Occipital lobe (tissue), 2 donors: Measurements from ENCODE around the gene GID4. TPM values are rescaled to one million over a fixed set of nuclear protein-coding genes. Genes with fewer than 3 reads are reported as not detected.

Experiments
- DNase-seq: peaks from one replicate; lab custom pipeline; 2025; lab: John Stamatoyannopoulos, UW
- total RNA-seq: library from RNA; depleted of rRNA; stranded (reverse); fragments of >200 nt; gene quantifications from one replicate; pipeline ENCODE4 v1.2.3, GENCODE V29; 2014

Gene GID4
- total RNA-seq, 1 donor from 2014 or later: 9.0 TPM

- DNase-seq: no peak
These were observed 61.4 kb downstream of the GID4 start for GRCh38 chr17:18100616-18101015.

GRCh38 chr17:18101828-18102227, 62.6 kb downstream of the GID4 start:
- DNase-seq: no peak

GRCh38 chr17:18102640-18103039, 63.4 kb downstream of the GID4 start:
- DNase-seq: no peak

GRCh38 chr17:18105027-18105426, 65.8 kb downstream of the GID4 start:
- DNase-seq: no peak

- no peak for DNase-seq
These were observed 66.4 kb downstream of the GID4 start for GRCh38 chr17:18105595-18105994.

- no peak for DNase-seq
These were observed 67.0 kb downstream of the GID4 start for GRCh38 chr17:18106211-18106610.

- no peak for DNase-seq
These were observed 68.0 kb downstream of the GID4 start for GRCh38 chr17:18107061-18107790.

GRCh38 chr17:18107971-18108370, 68.8 kb downstream of the GID4 start:
- DNase-seq: no peak

- DNase-seq: no peak
These were observed 69.4 kb downstream of the GID4 start, which contains the start of gene MYO15A for GRCh38 chr17:18108401-18109312. MYO15A (plus strand) TSS chr17:18108756; CDS start chr17:18118801, 10,045 bp downstream.

- no peak for DNase-seq
These were observed 70.8 kb downstream of the GID4 start for GRCh38 chr17:18109935-18110485.

GRCh38 chr17:18110636-18111145, 71.5 kb downstream of the GID4 start:
- DNase-seq: no peak

- no peak for DNase-seq
These were observed 72.2 kb downstream of the GID4 start for GRCh38 chr17:18111330-18111971.

GRCh38 chr17:18115517-18115916, 76.3 kb downstream of the GID4 start:
- DNase-seq: no peak

- DNase-seq: no peak
These were observed 76.9 kb downstream of the GID4 start for GRCh38 chr17:18116078-18116477.

- no peak for DNase-seq
These were observed 78.3 kb downstream of the GID4 start for GRCh38 chr17:18117533-18117932.

Other genes with a start within 250 kb of the GID4 start
- 12.6 TPM for gene SREBF1, start 202.4 kb upstream of the GID4 start, total RNA-seq
- gene TOM1L2, start 67.0 kb upstream of the GID4 start, total RNA-seq: 17.8 TPM
- 2.0 TPM for gene DRC3, start 66.5 kb upstream of the GID4 start, total RNA-seq
- gene ATPAF2, start 240 bp upstream of the GID4 start, total RNA-seq: 27.6 TPM
- 14.3 TPM for gene DRG2, start 48.5 kb downstream of the GID4 start, total RNA-seq
- gene MYO15A, start 69.3 kb downstream of the GID4 start, total RNA-seq: 2.0 TPM
- gene ALKBH5, start 144.4 kb downstream of the GID4 start, total RNA-seq: 79.7 TPM
- gene LLGL1, start 186.2 kb downstream of the GID4 start, total RNA-seq: 34.0 TPM
- gene FLII, start 219.3 kb downstream of the GID4 start, total RNA-seq: 49.6 TPM
- 29.2 TPM for gene MIEF2, start 221.3 kb downstream of the GID4 start, total RNA-seq